HG03342 (cell line): ENCODE results near the gene JPH3.

ENCODE experiments used
- ATAC-seq: cut with Tn5 transposase; IDR thresholded peaks from one replicate; pipeline ENCODE4 v1.9.1; 2021; ENCODE audit warnings: mild to moderate bottlenecking, moderate library complexity; ENCODE audit not compliant: unreplicated experiment

Gene JPH3

DNA sequence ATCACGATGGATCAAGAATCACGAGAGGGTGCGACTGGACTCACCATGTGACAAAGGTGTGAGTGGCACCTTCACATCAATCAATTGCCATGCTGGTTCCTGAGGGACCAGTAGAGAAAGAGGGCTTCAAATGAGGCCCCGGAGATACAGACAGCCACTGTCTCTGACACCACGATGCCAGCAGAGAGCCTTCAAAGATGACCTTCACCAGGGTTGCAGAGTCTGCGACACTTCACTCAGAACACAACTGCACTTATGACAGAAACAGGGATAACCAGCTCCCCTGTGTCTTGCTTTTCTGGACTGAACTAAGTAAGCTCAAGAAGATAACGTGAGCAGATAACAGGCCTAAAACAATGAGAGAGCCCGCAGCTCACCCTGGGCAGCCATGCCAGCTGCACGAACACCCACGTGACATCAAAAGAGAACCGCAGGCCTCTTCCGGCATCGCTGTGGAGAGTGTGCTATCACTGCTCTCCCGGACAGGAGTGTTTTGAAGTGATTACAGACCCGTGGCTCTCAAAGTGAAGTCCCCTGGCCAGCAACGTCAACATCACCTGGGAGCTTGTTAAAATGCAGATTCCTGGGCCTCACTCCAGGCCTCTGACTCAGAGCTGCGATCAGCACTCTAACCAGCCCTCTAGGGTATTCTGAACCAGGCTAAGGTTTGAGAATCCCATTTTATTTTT, 127.1 kb downstream of the JPH3 start:
- no peak for ATAC-seq

DNA sequence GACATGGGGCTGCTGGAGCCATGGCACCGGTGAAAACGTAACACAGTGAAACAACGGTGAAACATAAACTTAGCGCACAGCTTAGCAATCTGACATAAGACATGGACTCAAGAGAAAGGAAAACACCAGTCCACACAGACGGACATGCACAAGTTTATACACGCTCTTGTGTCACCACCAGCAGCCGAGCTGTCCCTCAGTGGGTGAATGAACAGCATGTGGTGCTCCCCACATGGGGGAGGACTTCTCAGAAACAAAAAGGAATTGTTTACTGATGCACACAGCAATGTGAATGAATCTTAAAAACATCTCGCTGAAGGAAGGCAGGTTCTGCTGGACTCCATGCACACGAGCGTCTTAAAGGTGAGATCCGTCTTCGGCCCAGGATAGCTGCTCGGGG, 129.3 kb downstream of the JPH3 start:
- no peak for ATAC-seq

DNA sequence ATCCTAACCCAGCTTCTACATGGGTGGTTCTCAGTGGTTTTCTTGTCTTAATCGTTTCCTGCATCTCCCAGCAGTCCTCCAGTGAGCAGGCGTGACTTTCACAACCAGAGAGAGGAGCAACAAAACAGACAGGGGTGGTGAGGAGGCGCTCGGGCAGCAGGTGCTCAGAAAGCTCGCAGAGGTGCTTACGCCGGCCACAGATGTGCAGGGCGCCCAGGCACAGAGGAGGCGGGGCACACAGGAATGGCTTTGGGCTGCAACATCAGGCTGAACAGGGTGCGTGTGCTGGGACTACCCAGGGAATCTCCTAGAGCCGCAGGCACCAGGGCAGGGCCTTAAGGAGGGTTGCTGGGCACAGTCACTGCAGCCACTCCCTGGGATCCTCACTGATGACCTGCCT, 130.9 kb downstream of the JPH3 start:
- ATAC-seq: no peak

DNA sequence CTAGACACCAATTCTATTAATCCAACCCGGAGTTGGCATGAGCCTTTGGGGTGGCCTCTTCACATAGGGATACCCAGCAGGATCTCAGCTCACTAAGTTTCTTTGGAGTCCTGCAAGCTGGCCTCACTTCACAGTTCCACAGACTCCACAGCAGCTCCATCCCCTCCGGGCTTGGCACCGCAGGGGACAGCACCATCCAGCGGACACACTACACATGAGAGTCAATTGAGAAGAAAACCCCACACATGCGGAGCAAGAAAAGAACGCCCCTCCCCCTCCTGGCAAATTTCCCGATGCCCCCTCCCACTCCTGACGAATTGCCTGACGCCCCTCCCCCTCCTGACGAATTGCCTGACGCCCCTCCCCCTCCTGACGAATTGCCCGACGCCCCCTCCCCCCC, 132.3 kb downstream of the JPH3 start:
- ATAC-seq: no peak

DNA sequence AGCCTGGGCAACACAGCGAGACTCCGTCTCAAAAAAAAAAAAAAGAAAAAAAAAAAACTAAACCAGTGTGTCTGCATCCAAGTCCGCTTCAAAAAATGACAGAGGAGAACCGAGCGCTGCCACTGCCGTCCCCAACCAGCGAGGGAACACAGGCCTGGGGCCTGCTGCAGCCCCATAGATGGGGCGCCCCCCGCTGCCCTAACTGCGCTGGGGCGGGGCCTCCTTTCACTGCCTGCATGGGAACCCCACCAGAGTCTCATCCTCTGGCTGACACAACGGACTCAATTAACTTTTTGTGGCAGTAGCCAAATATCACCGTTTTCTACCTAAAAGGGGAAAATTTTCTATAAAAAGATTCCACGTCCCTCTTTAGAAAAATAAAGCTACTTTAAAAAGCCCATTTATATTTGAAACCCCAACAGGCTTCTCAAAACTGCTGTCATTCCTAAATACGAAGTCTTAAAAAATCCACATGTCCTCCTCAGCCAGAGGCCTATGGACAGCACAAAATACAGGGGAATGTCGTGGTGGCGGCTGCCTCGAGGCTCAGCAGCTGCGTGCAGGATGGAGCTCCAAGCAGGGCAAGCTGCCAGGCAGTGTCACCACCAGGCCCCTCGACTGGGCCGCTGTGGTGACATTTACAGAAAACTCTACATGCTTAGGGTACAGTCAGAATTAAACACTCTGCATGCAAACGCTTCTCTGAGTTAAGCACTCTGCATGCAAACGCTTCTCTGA, 133.1 kb downstream of the JPH3 start:
- no peak for ATAC-seq

DNA sequence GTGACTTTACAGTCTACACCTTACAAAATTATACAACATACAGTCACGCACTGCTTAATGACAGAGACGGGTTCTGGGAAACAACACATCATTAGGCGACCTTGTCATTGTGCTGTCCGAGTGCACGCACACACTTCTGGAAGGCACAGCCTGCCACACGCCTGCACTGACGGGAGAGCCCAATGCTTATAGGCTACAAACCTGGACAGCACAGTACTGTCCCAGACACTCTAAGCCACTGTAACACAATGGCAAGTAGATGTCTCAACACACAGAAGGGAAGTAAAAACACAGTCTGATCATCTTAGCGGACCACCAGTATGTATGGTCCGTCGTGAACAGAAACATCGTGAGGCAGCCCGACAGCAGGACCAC, 133.7 kb downstream of the JPH3 start:
- no peak for ATAC-seq

DNA sequence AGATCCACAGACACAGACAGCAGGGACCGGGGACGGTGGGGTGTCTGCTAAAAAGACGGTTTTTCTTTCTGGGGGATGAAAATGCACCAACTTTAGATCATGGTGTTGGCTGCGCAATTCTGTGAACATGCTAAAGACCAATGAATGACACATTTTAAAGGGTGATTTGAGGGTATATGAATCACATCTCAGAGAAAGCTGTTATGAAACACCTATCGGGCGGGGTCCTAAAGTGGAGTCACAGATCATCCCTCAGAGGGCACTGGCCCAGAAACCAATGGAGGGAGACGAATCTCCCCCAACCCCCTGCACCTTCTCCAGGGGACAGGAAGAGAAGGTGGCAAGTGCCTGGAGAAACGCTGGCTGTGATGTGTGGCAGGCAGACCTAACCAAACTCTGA, 137.5 kb downstream of the JPH3 start:
- no peak for ATAC-seq

DNA sequence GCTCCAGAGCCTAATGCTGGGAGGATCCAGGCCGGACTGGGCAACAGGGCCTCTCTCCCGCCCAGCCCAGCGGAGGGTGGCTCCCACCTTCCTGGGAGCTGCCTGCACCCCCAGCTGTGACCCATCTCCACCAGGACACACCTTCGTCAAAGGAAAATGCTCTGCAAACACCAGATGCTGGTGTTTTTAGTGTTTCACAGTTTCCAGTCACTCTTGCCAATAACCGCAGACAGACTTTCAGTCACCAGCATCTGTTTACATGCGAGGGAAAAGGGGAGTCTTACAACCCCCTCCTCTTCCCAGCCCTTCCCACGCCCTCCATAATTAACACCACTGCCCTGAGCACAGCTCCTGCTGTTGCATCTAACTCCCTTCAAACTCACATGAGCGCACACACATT, 138.1 kb downstream of the JPH3 start:
- ATAC-seq: no peak

DNA sequence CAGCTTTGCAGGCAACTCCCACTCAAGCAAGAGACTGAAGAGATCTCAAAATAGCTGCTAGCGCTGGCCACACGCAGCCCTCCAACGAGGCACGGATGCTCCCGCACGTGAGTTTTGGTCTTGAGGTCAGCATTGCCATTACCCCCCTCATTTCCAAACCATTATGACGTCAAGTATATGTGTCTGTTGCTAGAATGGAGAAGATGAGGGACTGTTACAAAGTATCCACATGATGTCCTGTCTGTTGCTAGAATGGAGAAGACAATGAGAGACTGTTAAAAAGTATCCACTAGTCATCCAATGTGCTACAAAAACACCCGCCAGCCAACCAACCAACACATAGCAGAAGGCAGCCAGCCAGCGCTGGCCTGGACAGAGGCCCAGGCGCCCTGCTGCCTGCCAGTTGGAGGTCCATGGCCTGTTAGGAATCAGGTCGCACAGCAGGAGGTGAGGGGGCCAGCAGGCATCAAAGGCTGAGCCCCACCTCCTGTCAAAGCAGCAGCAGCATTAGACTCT, 138.7 kb downstream of the JPH3 start:
- no peak for ATAC-seq

DNA sequence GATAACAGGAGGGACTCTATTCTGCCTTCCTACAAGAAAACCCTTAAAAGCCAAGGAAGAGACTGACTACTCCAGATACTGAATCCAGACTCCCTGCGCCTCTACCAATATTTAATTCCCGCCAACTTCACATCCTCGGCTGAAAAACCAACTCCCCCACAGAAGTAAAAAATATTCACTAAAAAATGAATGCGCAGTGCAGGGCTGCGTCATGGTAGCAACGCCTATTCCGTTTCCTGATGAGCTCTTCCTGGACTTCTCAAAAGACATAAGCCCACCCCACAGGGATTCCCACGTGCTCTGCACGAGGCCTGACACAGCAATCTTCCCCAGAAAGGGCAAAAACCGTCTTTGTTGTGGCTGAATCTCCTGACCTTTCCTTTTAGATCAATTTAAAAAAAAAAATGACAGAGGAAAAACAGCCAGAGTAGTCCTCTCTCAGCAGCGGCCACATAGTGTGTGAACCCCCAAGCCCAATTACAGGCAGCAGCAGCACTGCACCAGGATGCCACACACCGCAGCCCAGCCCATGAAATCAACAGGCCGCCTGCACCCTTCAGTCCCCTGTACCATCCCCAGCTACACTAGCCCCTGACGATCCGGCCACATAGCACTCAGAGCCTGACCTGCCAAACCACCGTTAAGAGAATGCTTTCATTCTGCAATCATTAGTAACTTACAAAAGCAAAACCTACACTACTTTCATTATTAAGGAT, 139.6 kb downstream of the JPH3 start:
- ATAC-seq: no peak

DNA sequence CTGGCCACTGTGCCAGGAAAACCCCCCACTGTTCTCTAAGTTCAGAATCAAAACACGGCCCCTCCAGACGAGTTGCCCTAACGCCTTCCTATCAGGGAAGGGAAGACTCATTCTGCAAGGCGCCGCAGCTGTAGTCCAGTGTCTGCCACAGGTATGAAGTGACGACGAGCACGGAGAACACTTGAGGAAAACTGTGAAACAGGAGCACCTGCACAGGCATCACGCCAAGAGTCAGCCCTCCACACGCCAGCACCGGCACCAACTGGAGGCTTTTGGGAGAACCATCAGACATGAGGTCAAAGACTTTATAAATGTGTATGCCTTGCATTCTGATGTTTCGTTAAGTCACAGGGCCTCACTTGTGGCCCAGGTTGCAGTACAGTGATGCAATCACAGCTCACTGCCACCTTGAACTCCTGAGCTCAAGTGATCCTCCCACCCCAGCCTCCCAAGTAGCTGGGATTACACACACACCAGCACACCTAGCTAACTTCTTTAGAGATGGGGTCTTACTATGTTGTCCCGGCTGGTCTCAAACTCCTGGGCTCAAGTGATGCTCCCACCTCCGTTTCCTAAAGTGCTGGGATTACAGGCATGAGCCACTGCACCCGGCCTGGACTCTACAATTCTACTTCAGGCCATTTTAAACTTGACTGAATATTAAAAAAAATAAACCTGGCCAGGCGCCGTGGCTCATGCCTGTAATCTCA, 140.6 kb downstream of the JPH3 start:
- no peak for ATAC-seq

DNA sequence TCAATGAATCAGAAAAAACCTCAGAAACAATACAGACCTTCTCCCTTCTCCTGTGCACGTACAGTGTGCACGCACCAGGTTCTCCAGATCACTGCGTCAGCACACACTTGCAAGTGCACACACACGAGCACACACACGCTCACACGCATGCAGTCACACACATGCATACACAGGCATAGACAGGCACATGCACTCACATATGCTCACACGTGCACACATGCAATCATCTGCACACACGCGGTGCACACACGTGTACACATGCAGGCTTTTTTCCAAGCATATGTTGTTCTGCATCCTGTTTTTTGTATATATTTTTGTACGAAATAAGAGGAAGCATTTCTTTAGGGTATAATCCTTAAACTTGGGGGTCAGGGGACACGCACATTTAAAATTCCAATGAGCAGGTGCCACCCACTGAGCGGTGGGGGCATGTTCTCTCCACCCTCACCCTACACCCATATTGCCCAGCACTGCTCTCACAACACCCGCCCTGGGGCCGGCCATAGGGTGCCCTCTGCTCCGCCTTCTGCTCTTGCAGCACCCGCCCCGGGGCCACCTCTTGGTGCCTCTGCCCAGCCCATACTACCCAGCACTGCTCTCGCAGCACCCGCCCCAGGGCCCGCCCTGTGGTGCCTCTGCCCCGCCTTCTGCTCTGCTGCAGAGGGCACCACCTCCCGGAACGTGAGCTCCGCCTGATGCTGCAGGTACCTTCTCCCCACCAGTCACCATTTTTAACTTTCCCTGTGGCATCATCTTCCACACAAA, 142.6 kb downstream of the JPH3 start:
- no peak for ATAC-seq

DNA sequence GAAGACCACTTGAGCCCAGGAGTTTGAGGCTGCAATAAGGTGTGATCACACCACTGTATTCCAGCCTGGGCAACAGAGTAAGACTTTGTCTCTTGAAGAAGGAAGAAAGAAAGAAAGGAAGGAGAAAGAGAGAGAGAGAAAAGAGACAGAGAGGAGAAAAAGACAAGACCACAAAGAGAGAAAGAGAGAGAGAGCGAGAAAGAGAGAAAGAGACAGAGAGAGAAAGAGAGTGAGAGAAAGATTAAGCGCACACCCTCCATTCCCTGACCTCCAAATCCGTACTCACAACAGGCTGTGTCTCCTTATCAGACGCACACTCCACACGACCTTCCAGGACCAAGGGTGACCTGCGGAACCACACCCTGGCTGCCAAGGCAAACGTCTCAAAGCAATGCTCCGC, 143.9 kb downstream of the JPH3 start:
- ATAC-seq: no peak
